Subcutaneous abdominal adipose tissue (tissue), 5 donors: ENCODE measurements around the gene DGKA.
A peak's percentile ranks its signal among the peaks of the same experiment; 100 is the strongest.

Experiments
- H3K27ac ChIP-seq: one replicate; pipeline ENCODE4 v1.7.0; 2013; ENCODE audit warnings: low read depth, mild to moderate bottlenecking, inconsistent platforms, low read length, moderate library complexity
- H3K27me3 ChIP-seq, 5 donors: one replicate each; pipeline ENCODE4 v1.7.0; 2013; ENCODE audit warnings: low read length in 5 of 5, inconsistent platforms in 1 of 5; ENCODE audit not compliant: control insufficient read depth in 5 of 5, insufficient read depth in 4 of 5
- H3K36me3 ChIP-seq, 5 donors: one replicate each; pipeline ENCODE4 v1.7.0; 2013; ENCODE audit warnings: low read length in 5 of 5; ENCODE audit not compliant: control insufficient read depth in 5 of 5, insufficient read depth in 5 of 5
- H3K4me1 ChIP-seq, 5 donors: one replicate each; pipeline ENCODE4 v1.7.0; 2013; ENCODE audit warnings: low read length in 5 of 5, mild to moderate bottlenecking in 3 of 5, moderate library complexity in 1 of 5; ENCODE audit not compliant: control insufficient read depth in 5 of 5, insufficient read depth in 5 of 5
- H3K4me3 ChIP-seq, 5 donors: one replicate each; pipeline ENCODE4 v1.7.0; 2013; ENCODE audit warnings: low read length in 5 of 5, low read depth in 1 of 5
- H3K9ac ChIP-seq, 5 donors: one replicate each; pipeline ENCODE4 v1.7.0; 2013; ENCODE audit warnings: low read length in 5 of 5, mild to moderate bottlenecking in 4 of 5, moderate library complexity in 3 of 5
- H3K9me3 ChIP-seq, 5 donors: one replicate each; pipeline ENCODE4 v1.7.0; 2013; ENCODE audit warnings: low read length in 5 of 5; ENCODE audit not compliant: control insufficient read depth in 5 of 5
- donor health status: healthy.
- donor health status: healthy.
- donor health status: healthy.
- donor health status: healthy.
- donor health status: healthy.

The DGKA gene

DNA sequence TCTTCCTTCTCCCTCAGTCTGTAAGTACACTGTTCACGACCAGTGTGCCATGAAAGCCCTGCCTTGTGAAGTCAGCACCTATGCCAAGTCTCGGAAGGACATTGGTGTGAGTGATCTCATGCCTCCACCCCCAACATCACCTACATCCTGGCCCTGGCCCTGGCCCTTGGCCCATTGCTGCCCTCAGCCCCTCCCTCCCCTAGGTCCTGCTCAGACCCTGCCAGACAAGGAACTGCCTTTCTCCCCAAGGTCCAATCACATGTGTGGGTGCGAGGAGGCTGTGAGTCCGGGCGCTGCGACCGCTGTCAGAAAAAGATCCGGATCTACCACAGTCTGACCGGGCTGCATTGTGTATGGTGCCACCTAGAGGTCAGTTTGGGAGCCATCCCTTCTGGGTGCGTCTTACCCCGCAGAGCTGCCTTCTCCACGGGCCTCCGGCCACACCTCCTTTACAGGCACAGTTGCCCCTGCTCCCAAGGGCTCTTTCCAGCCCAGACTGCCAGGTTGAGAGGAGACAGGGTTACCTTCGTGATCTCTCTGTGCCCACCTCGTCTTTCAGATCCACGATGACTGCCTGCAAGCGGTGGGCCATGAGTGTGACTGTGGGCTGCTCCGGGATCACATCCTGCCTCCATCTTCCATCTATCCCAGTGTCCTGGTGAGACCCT, 9.2 kb downstream of the DGKA start:
- Histone ChIP-seq H3K27me3 (peaks cover 0 to 4% (median 0%) of the 10 kb centered on the region in 5 donors), H3K36me3 (peaks cover 0 to 11% (median 5%) of the 10 kb centered on the region in 5 donors), H3K9me3 (no peaks in the 10 kb centered on the region), H3K27ac (no peak overlapping the region), H3K4me3 (peak overlapping the region in 4 of 5 donors; percentile 24 to 55 (median 34)), H3K4me1 (peaks cover 0 to 16% (median 8%) of the 10 kb centered on the region in 5 donors), H3K9ac (peak overlapping the region in 3 of 5 donors; percentile 1 to 26 (median 25))

DNA sequence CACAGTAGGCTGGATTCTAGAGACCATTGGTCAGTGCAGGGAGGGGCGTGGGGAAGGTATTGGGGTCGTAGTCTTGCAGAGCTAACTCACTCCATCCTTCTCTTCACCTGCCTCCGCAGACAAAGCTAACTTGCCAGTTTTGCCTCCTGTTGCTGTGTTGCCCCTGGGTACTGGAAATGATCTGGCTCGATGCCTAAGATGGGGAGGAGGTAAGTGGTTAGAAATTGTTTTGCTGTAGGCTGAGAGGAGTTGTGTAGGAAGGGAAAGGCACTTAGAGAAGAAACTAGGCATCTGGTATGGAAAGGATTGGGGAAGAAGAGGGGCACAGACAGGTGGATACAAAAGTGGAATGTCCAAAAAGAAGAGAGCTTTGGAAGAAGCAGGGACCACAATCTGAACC, 11.1 kb downstream of the DGKA start:
- Histone ChIP-seq H3K9me3 (no peaks in the 10 kb centered on the region), H3K9ac (no peak overlapping the region), H3K36me3 (peaks cover 0 to 14% (median 5%) of the 10 kb centered on the region in 5 donors), H3K27ac (no peak overlapping the region), H3K4me3 (no peak overlapping the region), H3K4me1 (peaks cover 0 to 9% (median 8%) of the 10 kb centered on the region in 5 donors), H3K27me3 (no peaks in the 10 kb centered on the region)

DNA sequence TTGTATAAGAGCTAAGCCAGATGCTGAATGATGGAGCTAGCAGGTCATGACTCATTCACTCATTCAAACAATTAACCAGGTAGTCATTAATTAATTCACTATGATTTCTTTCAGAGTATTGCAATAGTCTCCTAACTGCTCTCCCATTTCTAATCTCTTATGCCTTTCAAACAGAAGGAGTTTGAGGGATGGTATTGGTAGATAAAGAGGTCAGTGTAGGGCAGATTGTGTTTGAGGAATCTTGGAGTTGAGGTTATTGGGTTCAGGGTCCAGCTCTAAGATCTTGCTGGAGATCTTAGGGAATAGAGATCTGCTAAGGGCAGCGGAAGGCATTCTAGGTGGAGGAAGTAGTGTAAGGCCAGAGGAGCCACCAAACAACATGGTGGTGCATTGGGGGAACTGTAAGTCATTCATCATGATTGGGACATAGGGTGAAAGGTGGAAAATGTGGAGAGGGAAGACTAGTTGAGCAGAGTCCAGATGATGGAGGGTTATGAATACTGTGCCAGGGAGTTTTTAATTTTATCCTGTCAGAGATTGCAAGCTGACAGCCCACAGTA, 11.7 kb downstream of the DGKA start:
- Histone ChIP-seq H3K27me3 (no peaks in the 10 kb centered on the region), H3K36me3 (peaks cover 0 to 14% (median 5%) of the 10 kb centered on the region in 5 donors), H3K27ac (no peak overlapping the region)

DNA sequence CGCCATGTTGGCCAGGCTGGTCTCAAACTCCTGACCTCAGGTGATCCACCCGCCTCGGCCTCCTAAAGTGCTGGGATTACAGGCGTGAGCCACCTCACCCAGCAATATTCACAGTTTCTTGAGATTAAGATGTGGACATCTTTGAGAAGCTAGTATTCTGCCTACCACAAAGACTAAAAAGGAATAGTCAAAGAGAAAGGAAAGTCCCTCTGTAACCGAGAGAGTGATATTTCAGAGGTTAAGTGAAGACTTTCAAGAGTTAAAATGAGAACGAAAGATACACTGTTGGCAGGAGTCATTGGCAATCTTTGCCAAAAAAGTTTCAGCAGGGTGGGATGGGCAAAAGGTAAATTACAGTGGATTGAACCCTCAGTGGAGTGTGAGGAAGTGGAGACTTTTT, 15.6 kb downstream of the DGKA start:
- no peak overlapping the region for H3K27ac ChIP-seq
- peaks cover 0 to 19% (median 5%) of the 10 kb centered on the region in 5 donors for H3K36me3 ChIP-seq
- H3K9me3 ChIP-seq, result no peaks in the 10 kb centered on the region
- no peaks in the 10 kb centered on the region for H3K27me3 ChIP-seq
- no peaks in the 10 kb centered on the region for H3K4me1 ChIP-seq
- no peak overlapping the region for H3K4me3 ChIP-seq
- no peak overlapping the region for H3K9ac ChIP-seq

More for the DNA sequence above, 11.7 kb downstream of the DGKA start:
- no peak overlapping the region for H3K4me3 ChIP-seq
- H3K4me1 ChIP-seq, result peaks cover 0 to 9% (median 8%) of the 10 kb centered on the region in 5 donors
- no peak overlapping the region for H3K9ac ChIP-seq
- no peaks in the 10 kb centered on the region for H3K9me3 ChIP-seq

DNA sequence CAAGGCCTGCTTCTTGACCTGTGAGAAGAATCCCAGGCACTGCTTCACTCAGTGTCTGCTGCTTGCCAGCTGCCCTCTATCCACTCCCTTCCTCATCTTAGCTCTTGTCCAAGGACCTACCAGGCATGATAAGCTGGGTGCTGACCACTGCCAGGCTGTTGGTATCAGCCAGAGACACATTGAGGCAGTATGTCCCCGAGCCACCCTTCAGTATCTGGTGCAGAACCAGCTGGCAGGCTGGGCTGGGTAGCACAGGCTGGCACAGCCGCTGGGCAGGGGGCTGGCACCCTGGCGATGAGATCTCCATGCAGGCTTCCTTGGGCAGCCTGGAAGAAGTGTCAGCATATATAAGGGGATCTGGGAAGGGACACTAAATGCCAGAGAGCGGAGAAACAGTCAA, 24.4 kb downstream of the DGKA start:
- H3K27me3 ChIP-seq, result no peaks in the 10 kb centered on the region
- H3K9ac ChIP-seq, result no peak overlapping the region
- H3K9me3 ChIP-seq, result no peaks in the 10 kb centered on the region
- peaks cover 0 to 33% (median 20%) of the 10 kb centered on the region in 5 donors for H3K36me3 ChIP-seq
- H3K27ac ChIP-seq, result no peak overlapping the region
- H3K4me1 ChIP-seq, result no peaks in the 10 kb centered on the region
- no peak overlapping the region for H3K4me3 ChIP-seq

DNA sequence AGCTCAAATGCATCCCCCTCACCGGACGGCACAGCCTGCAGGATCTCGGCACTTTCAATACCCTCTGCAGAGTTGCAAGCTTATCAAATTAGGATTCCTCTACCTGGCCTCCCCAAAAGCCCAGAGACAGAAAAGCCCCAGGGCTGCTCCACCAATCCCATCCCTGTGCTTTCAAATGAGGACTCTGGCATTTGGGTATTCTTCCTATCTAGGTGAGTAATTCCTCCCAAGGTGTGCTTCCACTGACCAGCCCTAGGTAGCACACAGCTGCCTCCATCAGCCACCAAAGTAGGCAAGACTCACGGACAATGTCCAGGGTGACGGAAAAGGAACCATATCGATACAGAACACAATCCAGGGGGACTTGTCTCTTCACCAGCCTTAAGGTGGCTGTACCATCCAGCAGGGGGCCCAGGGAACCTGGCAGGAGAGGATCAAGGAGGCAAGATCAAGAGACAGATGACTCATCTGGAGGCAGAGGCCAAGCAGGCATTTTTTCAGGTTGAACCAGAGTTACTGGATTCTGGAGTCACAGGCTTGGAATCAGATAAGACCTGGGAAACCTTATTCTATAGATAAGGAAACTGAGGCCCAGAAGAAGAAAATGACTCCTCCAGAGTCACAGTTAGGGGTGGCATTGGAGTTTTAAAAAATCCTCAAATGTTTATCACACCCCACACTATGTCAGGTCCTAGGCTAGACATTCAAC, 25.0 kb downstream of the DGKA start:
- Histone ChIP-seq H3K4me1 (no peaks in the 10 kb centered on the region), H3K9me3 (no peaks in the 10 kb centered on the region), H3K36me3 (peaks cover 0 to 33% (median 20%) of the 10 kb centered on the region in 5 donors), H3K9ac (no peak overlapping the region), H3K27me3 (no peaks in the 10 kb centered on the region), H3K27ac (no peak overlapping the region), H3K4me3 (no peak overlapping the region)

DNA sequence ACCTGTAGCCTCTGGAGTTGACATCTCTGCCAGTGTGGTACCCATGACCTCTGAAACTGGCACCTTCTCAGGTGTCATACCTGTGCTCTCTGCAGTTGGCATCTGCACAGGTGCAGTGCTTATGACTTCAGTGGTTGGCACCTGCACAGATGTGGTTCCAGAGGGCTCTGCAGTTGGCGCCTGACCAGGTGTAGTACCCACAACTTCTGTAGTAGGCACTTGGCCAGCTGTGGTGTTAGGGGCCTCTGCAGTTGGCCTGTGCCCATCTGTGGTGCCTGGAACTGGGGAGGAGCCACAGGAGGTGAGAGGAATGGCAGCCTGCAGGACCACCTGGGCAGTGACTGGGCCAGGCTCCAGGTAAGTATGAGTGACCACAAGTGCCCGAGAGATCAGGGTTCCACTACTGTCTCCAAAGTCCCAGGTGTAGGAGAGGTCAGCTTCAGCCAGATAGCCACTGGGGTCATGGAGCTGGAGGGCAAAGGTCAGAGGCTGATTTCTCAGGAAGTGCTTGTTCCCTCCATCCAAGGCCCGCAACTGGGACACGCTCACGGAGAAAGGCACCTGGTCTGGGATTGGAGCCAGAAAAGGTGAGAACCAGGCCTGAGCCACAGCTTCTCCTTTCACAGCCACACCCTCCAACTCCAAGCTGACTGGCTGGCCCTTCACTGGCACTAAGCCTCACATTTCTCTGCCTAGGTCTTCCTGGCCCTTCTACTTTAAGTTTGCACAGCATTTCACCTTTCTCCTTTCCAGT, 26.3 kb downstream of the DGKA start:
- Histone ChIP-seq H3K4me1 (no peaks in the 10 kb centered on the region), H3K9me3 (no peaks in the 10 kb centered on the region), H3K27me3 (no peaks in the 10 kb centered on the region), H3K36me3 (peaks cover 0 to 20% (median 14%) of the 10 kb centered on the region in 5 donors), H3K9ac (no peak overlapping the region), H3K27ac (no peak overlapping the region), H3K4me3 (no peak overlapping the region)

DNA sequence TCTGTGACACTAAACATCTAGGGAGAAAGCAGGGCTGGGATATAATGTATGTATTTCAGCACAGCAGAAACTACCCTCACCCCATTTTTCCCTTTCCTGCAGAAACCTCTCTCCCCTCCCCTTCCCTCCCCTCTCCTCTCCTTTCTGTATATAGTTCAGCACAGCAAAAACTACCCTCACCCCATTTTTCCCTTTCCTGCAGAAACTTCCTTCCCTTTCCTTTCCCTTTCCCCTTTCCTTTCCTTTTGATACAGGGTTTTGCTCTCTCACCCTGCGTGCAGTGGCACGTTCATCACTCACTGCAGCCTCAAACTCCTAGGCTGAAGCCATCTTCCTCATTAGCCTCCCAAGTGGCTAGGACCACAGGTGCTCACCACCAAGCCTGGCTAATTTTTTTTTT, 32.8 kb downstream of the DGKA start:
- H3K9ac ChIP-seq, result no peak overlapping the region
- peaks cover 0 to under 1% (median 0%) of the 10 kb centered on the region in 5 donors for H3K36me3 ChIP-seq
- H3K27me3 ChIP-seq, result no peaks in the 10 kb centered on the region
- peaks cover 0 to 21% (median 17%) of the 10 kb centered on the region in 5 donors for H3K4me1 ChIP-seq
- H3K9me3 ChIP-seq, result no peaks in the 10 kb centered on the region
- H3K4me3 ChIP-seq, result no peak overlapping the region
- H3K27ac ChIP-seq, result no peak overlapping the region

DNA sequence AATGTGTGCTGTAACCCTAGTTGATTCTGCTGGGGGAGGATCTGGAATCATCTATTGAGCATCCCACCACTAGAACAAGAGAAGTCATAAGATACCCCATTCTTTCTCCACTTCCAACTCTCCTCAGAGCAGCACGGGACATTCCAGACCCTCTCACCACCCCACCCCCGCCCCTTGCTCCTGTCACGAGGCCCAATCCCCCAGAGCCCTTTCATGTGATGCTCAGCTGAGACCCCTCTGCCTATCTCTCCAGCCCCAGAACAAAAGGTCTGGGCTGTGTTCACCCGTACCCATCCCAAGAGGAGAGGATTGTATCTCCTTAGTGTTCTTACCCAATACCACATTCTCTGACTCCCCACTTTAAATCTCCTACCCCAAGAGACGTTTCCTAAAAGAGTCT, 34.3 kb downstream of the DGKA start:
- Histone ChIP-seq H3K4me1 (peaks cover 0 to 21% (median 17%) of the 10 kb centered on the region in 5 donors), H3K36me3 (peaks cover 0 to 4% (median 0%) of the 10 kb centered on the region in 5 donors), H3K9me3 (no peaks in the 10 kb centered on the region), H3K27ac (no peak overlapping the region), H3K9ac (no peak overlapping the region), H3K27me3 (no peaks in the 10 kb centered on the region), H3K4me3 (no peak overlapping the region)
